Measurements from ENCODE around the gene CAMK2A. TPM values are rescaled to one million over a fixed set of nuclear protein-coding genes. Genes with fewer than 3 reads are reported as not detected.

CAMK2A gene
- total and polyA plus RNA-seq, 7 donors, result 0.44 to 2.1 (median 0.64) TPM; not detected in 1

- intact Hi-C loops (cut with DNase I), result no loop called here
- 8 to 68% methylated on average over 1 of the region's 1 CpG for WGBS, 2 donors
- TF ChIP-seq POLR2A (IDR thresholded peaks at IDR 0.05) (no peak), EP300 (IDR thresholded peaks at IDR 0.05) (no peak), POLR2AphosphoS5 (IDR thresholded peaks at IDR 0.05) (no peak), CTCF (IDR thresholded peaks at IDR 0.05) (no peak)
Measured at GRCh38 chr5:150172145-150172544, 117.4 kb downstream of the CAMK2A start.

More at GRCh38 chr5:150172145-150172544, 117.4 kb downstream of the CAMK2A start:
- DNase-seq, result no peak
- H3K27me3 ChIP-seq, result peaks cover 2 to 24% (median 5%) of the 10 kb centered on the region in 3 donors
- H3K27ac ChIP-seq, result no peak overlapping the region
- H3K4me1 ChIP-seq, result no peaks in the 10 kb centered on the region
- H3K4me3 ChIP-seq, result no peak overlapping the region
- no peaks in the 10 kb centered on the region for H3K9me3 ChIP-seq
- no peaks in the 10 kb centered on the region for H3K36me3 ChIP-seq

Other genes starting within 250 kb of the CAMK2A start
- gene CSF1R, start 203.2 kb downstream of the CAMK2A start, total RNA-seq, result 10 to 100 TPM; 21.9 to 44.4 (median 36.0) TPM
- 10 to 100 TPM; 10.8 to 26.1 (median 16.3) TPM for gene CSF1R, start 203.2 kb downstream of the CAMK2A start, polyA plus RNA-seq
- 100 to 1,000 TPM in 1 of 4 donors, 10 to 100 TPM in 3; 54.9 to 104 (median 69.4) TPM for gene PDGFRB, start 133.9 kb downstream of the CAMK2A start, total RNA-seq
- 10 to 100 TPM in 1 of 3 donors, 1 to 10 TPM in 2; 3.9 to 26.7 (median 6.0) TPM for gene PDGFRB, start 133.9 kb downstream of the CAMK2A start, polyA plus RNA-seq
- gene CDX1, start 123.0 kb downstream of the CAMK2A start, total RNA-seq, result 1 to 10 TPM in 1 of 4 donors, under 1 TPM in 1, not detected in 2; 0.71 to 1.4 TPM
- 100 to 1,000 TPM; 325 to 455 (median 330) TPM for gene CDX1, start 123.0 kb downstream of the CAMK2A start, polyA plus RNA-seq
- gene SLC6A7, start 99.7 kb downstream of the CAMK2A start, total RNA-seq, result not detected
- 10 to 100 TPM in 1 of 3 donors, under 1 TPM in 2; 0.46 to 10.8 (median 0.60) TPM for gene SLC6A7, start 99.7 kb downstream of the CAMK2A start, polyA plus RNA-seq
- 1 to 10 TPM; 1.4 to 3.3 (median 2.3) TPM for gene ARSI, start 13.1 kb upstream of the CAMK2A start, total RNA-seq
- gene ARSI, start 13.1 kb upstream of the CAMK2A start, polyA plus RNA-seq, result under 1 TPM in 1 of 3 donors, not detected in 2; 0.63 TPM
- 10 to 100 TPM; 17.4 to 28.1 (median 23.6) TPM for gene TCOF1, start 67.9 kb upstream of the CAMK2A start, total RNA-seq
- 10 to 100 TPM in 1 of 3 donors, 1 to 10 TPM in 2; 5.4 to 26.4 (median 6.2) TPM for gene TCOF1, start 67.9 kb upstream of the CAMK2A start, polyA plus RNA-seq
- 100 to 1,000 TPM; 176 to 362 (median 199) TPM for gene CD74, start 123.1 kb upstream of the CAMK2A start, total RNA-seq
- gene CD74, start 123.1 kb upstream of the CAMK2A start, polyA plus RNA-seq, result 1,000 to 10,000 TPM in 1 of 3 donors, 100 to 1,000 TPM in 2; 208 to 2,186 (median 596) TPM
- gene RPS14, start 160.0 kb upstream of the CAMK2A start, total RNA-seq, result 1,000 to 10,000 TPM; 3,111 to 5,491 (median 5,342) TPM
- 1,000 to 10,000 TPM; 3,769 to 7,878 (median 4,593) TPM for gene RPS14, start 160.0 kb upstream of the CAMK2A start, polyA plus RNA-seq
- gene NDST1, start 218.4 kb upstream of the CAMK2A start, total RNA-seq, result 10 to 100 TPM; 26.5 to 74.8 (median 43.7) TPM
- 10 to 100 TPM in 2 of 3 donors, 1 to 10 TPM in 1; 5.4 to 39.4 (median 13.9) TPM for gene NDST1, start 218.4 kb upstream of the CAMK2A start, polyA plus RNA-seq

All from sigmoid colon (tissue), 7 donors.